Bronchial epithelial cell (primary cell): ENCODE data around the gene CCDC200. TPM values are rescaled to one million over a fixed set of nuclear protein-coding genes. Genes with fewer than 3 reads are reported as not detected.
"Not testable (repeated sequence)": the region's sequence is repeated elsewhere in the genome, so short reads cannot be mapped to it uniquely, and the experiment has no call there.

Experiments used
- DNase-seq: peaks from one replicate; pipeline ENCODE4 v3.0.0-alpha.2; 2010; ENCODE audit warnings: low read depth
- FAIRE-seq: peaks from 2 replicates; lab custom pipeline; 2011; peaks lifted over from hg19 to GRCh38; lab: Jason Lieb, UNC
- H3K27me3 ChIP-seq: 2 replicates; pipeline ENCODE4 v1.5.1; 2011; ENCODE audit warnings: low read length; ENCODE audit not compliant: control insufficient read depth, insufficient read depth
- H3K36me3 ChIP-seq: 2 replicates; pipeline ENCODE4 v1.5.1; 2011; ENCODE audit warnings: low read length; ENCODE audit not compliant: control insufficient read depth, insufficient read depth
- H3K4me3 ChIP-seq: 2 replicates; pipeline ENCODE4 v1.5.1; 2011; ENCODE audit warnings: mild to moderate bottlenecking, low read depth, low read length, control low read depth
- total RNA-seq: library from RNA; depleted of rRNA; stranded (reverse); fragments of >200 nt; gene quantifications from 2 replicates; pipeline ENCODE4 v1.2.1, GENCODE V29; 2014

Gene CCDC200
- total RNA-seq: not detected in 2 replicates

DNA sequence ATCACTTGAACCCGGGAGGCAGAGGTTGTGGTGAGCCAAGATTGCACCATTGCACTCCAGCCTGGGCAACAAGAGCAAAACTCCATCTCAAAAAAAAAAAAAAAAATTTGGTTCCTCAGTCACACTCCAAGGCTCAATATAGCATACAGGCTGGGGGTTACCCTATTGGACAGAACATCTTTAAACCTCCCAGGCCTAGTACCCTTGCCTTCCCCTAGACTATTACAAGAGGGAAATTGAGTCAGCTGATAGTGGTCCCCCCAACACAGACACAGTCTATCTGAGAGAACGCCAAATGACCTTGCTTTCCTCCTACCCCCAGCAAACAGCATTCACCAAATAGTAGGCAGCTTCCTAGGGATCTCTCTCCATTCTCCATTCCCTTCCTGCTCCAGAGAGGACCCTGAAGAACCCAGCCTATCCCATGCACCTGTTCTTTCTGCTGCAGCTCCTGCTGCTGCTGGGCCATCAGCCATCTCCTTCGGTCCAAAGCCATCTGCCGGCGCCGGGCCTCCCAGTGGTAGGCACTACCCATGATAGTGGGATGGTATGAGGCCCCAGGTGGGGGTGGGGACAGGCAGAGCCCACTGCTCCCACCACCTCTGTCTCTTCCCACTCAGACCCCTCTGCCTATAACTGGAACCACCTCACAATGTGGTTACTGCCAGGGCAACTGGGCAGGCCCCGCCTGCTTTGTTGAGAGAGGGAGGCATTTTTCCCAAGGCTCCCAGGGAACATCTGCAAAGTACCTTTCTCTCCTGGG lies at the start of gene CCDC200:
Gene CCDC200, minus strand, starts transcription at position 604 of the 763 bp plus-strand sequence. Its CDS starts 69 bp downstream, at position 535.
- DNase-seq, FAIRE-seq, H3K4me3 ChIP-seq, H3K27me3 ChIP-seq, H3K36me3 ChIP-seq: not testable (repeated sequence)

DNA sequence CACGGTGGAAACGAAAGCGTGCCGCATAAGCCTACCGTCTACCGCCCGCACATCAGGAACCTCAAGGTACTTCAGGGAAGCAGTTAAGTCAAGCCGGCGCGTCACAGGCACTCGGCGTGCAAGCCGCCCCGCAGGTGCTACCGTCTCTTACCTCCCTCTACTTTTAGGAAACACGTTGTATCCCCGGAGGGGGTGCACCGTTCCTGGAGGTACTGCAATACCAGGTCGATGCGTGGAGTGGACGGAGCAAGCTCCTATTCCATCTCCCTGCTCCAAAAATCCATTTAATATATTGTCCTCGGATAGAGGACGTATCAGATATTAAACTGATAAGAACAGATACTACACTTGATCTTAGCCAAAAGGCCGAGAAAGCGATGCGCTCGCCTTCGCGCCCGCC lies 44.5 kb upstream of the CCDC200 start:
- DNase-seq, H3K27me3 ChIP-seq, H3K36me3 ChIP-seq, H3K4me3 ChIP-seq, FAIRE-seq: not testable (repeated sequence)

- H3K27me3 ChIP-seq, DNase-seq, H3K4me3 ChIP-seq, H3K36me3 ChIP-seq, FAIRE-seq: not testable (repeated sequence)
Observed at GRCh38 chr17:43272483-43272882, 44.1 kb upstream of the CCDC200 start.

DNA sequence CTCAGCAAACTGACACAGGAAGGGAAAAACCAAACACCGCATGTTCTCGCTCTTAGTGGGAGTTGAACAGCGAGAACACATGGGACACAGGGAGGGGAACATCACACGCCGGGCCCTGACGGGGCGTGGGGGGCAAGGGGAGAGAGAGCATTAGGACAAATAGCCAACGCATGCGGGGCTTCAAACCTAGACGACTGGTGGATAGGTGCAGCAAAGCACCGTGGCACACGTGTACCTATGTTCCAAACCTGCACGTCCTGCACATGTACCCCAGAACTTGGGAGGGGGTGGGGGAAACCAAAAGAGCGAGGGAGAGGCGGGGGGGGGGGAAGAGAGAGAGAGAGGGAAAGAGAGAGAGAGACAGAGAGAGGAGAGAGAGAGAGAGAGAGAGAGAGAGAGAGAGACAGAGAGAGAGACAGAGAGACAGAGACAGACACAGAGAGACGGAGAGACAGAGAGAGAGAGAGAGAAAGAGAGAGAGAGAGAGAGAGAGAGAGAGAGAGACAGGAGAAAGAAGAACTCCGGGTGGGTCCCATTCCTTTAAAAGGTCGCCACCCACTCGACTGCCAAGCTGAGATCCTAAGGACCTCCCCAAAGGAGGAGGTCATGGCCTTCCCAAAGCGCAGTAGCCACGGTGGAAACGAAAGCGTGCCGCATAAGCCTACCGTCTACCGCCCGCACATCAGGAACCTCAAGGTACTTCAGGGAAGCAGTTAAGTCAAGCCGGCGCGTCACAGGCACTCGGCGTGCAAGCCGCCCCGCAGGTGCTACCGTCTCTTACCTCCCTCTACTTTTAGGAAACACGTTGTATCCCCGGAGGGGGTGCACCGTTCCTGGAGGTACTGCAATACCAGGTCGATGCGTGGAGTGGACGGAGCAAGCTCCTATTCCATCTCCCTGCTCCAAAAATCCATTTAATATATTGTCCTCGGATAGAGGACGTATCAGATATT lies 42.4 kb upstream of the CCDC200 start:
- FAIRE-seq, H3K4me3 ChIP-seq, H3K27me3 ChIP-seq, DNase-seq, H3K36me3 ChIP-seq: not testable (repeated sequence)

- not testable (repeated sequence) for H3K4me3 ChIP-seq, H3K36me3 ChIP-seq, H3K27me3 ChIP-seq, FAIRE-seq, DNase-seq
Observed at GRCh38 chr17:43246456-43246855, 18.0 kb upstream of the CCDC200 start.

GRCh38 chr17:43240596-43241352 lies 12.4 kb upstream of the CCDC200 start:
- not testable (repeated sequence) for H3K4me3 ChIP-seq, H3K27me3 ChIP-seq, H3K36me3 ChIP-seq, DNase-seq, FAIRE-seq

GRCh38 chr17:43239597-43239996 lies 11.2 kb upstream of the CCDC200 start:
- DNase-seq, H3K4me3 ChIP-seq, H3K36me3 ChIP-seq, H3K27me3 ChIP-seq, FAIRE-seq: not testable (repeated sequence)

DNA sequence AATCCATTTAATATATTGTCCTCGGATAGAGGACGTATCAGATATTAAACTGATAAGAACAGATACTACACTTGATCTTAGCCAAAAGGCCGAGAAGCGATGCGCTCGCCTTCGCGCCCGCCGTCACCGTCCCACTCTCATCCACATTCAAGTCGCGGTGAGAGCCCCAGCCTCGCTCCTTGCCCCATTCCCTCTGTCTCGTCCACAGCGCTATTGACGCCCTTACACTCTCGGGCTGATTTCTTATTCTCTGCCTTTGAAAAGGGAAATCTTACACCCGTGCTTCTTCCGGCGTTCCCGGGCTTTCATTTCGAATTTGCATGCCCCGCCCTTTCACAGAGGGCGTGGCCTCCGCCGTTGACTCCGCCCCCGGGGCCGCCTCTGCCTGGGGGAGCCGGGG lies 5.5 kb upstream of the CCDC200 start, which contains the start of gene RNU2-1:
Gene RNU2-1, minus strand, starts transcription at position 101 of the 400 bp plus-strand sequence.
- DNase-seq, H3K4me3 ChIP-seq, H3K27me3 ChIP-seq, H3K36me3 ChIP-seq, FAIRE-seq: not testable (repeated sequence)

- not testable (repeated sequence) for FAIRE-seq, H3K27me3 ChIP-seq, DNase-seq, H3K36me3 ChIP-seq, H3K4me3 ChIP-seq
Observed at GRCh38 chr17:43233263-43233662, 4.8 kb upstream of the CCDC200 start.

DNA sequence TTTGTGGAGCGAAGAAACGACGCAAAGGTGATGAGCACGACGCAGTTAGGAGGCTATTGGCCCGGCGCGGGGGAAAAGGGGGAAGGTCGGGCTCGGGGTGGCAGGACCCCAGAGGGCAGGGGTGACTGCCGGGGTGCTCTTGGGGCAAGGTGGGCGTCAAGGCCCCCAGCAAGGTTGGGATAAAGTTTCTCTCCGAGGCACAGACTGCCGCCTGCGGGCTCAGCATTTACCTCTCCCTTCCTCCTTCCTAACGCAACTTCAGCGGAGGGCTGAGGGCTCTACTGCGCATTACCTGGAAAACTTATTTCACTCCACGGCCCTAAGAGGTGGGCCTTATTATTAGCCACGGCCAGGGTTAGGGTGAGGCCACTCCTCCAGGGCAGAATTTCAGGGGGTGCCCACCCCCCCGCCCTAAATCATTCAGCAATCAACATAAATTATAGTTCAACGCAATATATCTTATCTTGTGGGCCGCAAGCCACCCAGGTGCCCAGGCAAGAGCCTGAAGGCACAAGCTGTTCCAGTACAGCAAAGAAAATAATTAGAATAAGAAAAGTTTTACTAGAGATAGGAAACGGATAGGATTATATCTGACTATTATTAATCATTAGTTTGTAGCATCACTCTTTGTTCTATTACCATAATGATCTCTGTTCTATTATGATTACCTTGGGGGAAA lies 3.7 kb upstream of the CCDC200 start:
- H3K4me3 ChIP-seq, FAIRE-seq, H3K27me3 ChIP-seq, H3K36me3 ChIP-seq, DNase-seq: not testable (repeated sequence)

DNA sequence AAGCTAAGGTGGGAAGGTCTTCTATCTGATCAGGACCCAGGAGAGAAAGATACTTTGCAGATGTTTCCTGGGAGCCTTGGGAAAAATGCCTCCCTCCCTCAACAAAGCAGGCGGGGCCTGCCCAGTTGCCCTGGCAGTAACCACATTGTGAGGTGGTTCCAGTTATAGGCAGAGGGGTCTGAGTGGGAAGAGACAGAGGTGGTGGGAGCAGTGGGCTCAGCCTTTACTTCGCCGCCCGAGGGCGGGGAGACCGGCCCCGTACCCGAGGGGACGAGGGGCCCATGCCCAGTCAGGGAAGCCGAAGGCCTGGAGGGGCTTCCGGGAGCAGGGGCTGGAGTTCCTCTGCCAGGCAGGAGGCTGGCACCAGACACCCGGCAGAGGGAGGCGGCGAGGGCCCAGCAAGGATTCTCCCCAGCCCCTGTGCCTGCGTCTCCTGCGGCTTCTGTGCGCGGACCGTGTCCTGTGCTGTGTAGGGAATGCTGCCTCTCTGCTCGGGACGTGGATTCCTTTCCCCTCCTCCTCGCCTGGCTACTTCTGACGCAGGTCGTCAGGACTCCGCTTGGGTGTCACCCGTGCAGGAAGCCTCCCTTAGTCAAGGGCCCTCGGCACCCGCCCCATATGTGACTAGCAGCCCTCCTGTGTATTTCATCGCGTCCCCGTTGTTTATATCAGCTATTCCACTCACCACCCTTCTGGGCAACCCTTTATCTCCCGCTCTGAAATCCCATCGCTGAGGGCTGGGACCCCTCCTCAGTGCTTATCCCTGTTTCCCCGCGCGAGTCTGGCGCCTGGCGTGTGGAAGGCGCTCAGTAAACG lies 3.0 kb upstream of the CCDC200 start:
- not testable (repeated sequence) for H3K36me3 ChIP-seq, DNase-seq, FAIRE-seq, H3K4me3 ChIP-seq, H3K27me3 ChIP-seq
